ENCODE results near the gene SLC9B1.
"Not testable (repeated sequence)": the region's sequence is repeated elsewhere in the genome, so short reads cannot be mapped to it uniquely, and the experiment has no call there.

The SLC9B1 gene

GRCh38 chr4:102945066-102945465, 74.4 kb downstream of the SLC9B1 start:
- H3K4me3 ChIP-seq (ENCODE audit: insufficient read depth, low read length, poor library complexity, severe bottlenecking), result no peak overlapping the region
- H3K9ac ChIP-seq (ENCODE audit: low read length), result no peak overlapping the region
- no peaks in the 10 kb centered on the region for H3K36me3 ChIP-seq (ENCODE audit: low read length)
- H3K27ac ChIP-seq (ENCODE audit: low read depth, low read length), result no peak overlapping the region
- H4K20me1 ChIP-seq (ENCODE audit: low read depth, low read length), result no peaks in the 10 kb centered on the region
- no peaks in the 10 kb centered on the region for H3K27me3 ChIP-seq (ENCODE audit: low read length)
- H3K9me2 ChIP-seq (replicated peaks; ENCODE audit: insufficient read depth, low read length), result no peaks in the 10 kb centered on the region
- H3K9me3 ChIP-seq (ENCODE audit: insufficient read depth, low read length), result no peaks in the 10 kb centered on the region
- no peak overlapping the region for H3K4me2 ChIP-seq (ENCODE audit: low read depth, low read length, poor library complexity, severe bottlenecking)
- H3F3A ChIP-seq (ENCODE audit: insufficient read depth), result no peaks in the 10 kb centered on the region
- H3K79me2 ChIP-seq (ENCODE audit: insufficient read depth, low read length), result no peaks in the 10 kb centered on the region
- H2AFZ ChIP-seq (ENCODE audit: low read depth, low read length, severe bottlenecking), result no peak overlapping the region
- TF ChIP-seq CTCF (IDR thresholded peaks at IDR 0.05; ENCODE audit: insufficient read depth, low read length, poor library complexity, severe bottlenecking), result no peak
- no peak for TF ChIP-seq EZH2phosphoT487 (conservative IDR thresholded peaks at IDR 0.05; ENCODE audit: low read length)

GRCh38 chr4:102938063-102938462, 81.4 kb downstream of the SLC9B1 start:
- not testable (repeated sequence) for H3K9ac ChIP-seq (ENCODE audit: low read length); H3K4me2 ChIP-seq (ENCODE audit: low read depth, low read length, poor library complexity, severe bottlenecking); H3K27me3 ChIP-seq (ENCODE audit: low read length); H4K20me1 ChIP-seq (ENCODE audit: low read depth, low read length); H3K36me3 ChIP-seq (ENCODE audit: low read length); H3K79me2 ChIP-seq (ENCODE audit: insufficient read depth, low read length); H3K9me2 ChIP-seq (replicated peaks; ENCODE audit: insufficient read depth, low read length); H3F3A ChIP-seq (ENCODE audit: insufficient read depth); H3K4me3 ChIP-seq (ENCODE audit: insufficient read depth, low read length, poor library complexity, severe bottlenecking); H3K27ac ChIP-seq (ENCODE audit: low read depth, low read length); H3K9me3 ChIP-seq (ENCODE audit: insufficient read depth, low read length); H2AFZ ChIP-seq (ENCODE audit: low read depth, low read length, severe bottlenecking)

- no peak overlapping the region for H3K9ac ChIP-seq (ENCODE audit: low read length)
- H3K9me2 ChIP-seq (replicated peaks; ENCODE audit: insufficient read depth, low read length), result no peaks in the 10 kb centered on the region
- TF ChIP-seq EZH2phosphoT487 (conservative IDR thresholded peaks at IDR 0.05; ENCODE audit: low read length), result no peak
- TF ChIP-seq CTCF (IDR thresholded peaks at IDR 0.05; ENCODE audit: insufficient read depth, low read length, poor library complexity, severe bottlenecking), result no peak
- H3K4me3 ChIP-seq (ENCODE audit: insufficient read depth, low read length, poor library complexity, severe bottlenecking), result no peak overlapping the region
- H3K27ac ChIP-seq (ENCODE audit: low read depth, low read length), result no peak overlapping the region
- H3K4me2 ChIP-seq (ENCODE audit: low read depth, low read length, poor library complexity, severe bottlenecking), result no peak overlapping the region
- no peaks in the 10 kb centered on the region for H3K9me3 ChIP-seq (ENCODE audit: insufficient read depth, low read length)
- no peaks in the 10 kb centered on the region for H3K79me2 ChIP-seq (ENCODE audit: insufficient read depth, low read length)
- H3K36me3 ChIP-seq (ENCODE audit: low read length), result no peaks in the 10 kb centered on the region
- H4K20me1 ChIP-seq (ENCODE audit: low read depth, low read length), result no peaks in the 10 kb centered on the region
- no peaks in the 10 kb centered on the region for H3F3A ChIP-seq (ENCODE audit: insufficient read depth)
- no peak overlapping the region for H2AFZ ChIP-seq (ENCODE audit: low read depth, low read length, severe bottlenecking)
- no peaks in the 10 kb centered on the region for H3K27me3 ChIP-seq (ENCODE audit: low read length)
These were observed 83.8 kb downstream of the SLC9B1 start for GRCh38 chr4:102935716-102936115.

GRCh38 chr4:102919697-102920096, 99.8 kb downstream of the SLC9B1 start:
- H3F3A ChIP-seq (ENCODE audit: insufficient read depth); H2AFZ ChIP-seq (ENCODE audit: low read depth, low read length, severe bottlenecking); H3K4me2 ChIP-seq (ENCODE audit: low read depth, low read length, poor library complexity, severe bottlenecking); H3K27ac ChIP-seq (ENCODE audit: low read depth, low read length); H3K36me3 ChIP-seq (ENCODE audit: low read length); H4K20me1 ChIP-seq (ENCODE audit: low read depth, low read length); H3K79me2 ChIP-seq (ENCODE audit: insufficient read depth, low read length); H3K9me2 ChIP-seq (replicated peaks; ENCODE audit: insufficient read depth, low read length); H3K9ac ChIP-seq (ENCODE audit: low read length); H3K4me3 ChIP-seq (ENCODE audit: insufficient read depth, low read length, poor library complexity, severe bottlenecking); H3K27me3 ChIP-seq (ENCODE audit: low read length); H3K9me3 ChIP-seq (ENCODE audit: insufficient read depth, low read length): not testable (repeated sequence)
